GM03348 (cell line): Measurements from ENCODE around the gene ANAPC1.
"Not testable (repeated sequence)": the region's sequence is repeated elsewhere in the genome, so short reads cannot be mapped to it uniquely, and the experiment has no call there.

ENCODE experiments used
- DNase-seq: peaks from one replicate; pipeline ENCODE4 v3.0.0; 2012; ENCODE audit warnings: low spot score

The ANAPC1 gene

DNA sequence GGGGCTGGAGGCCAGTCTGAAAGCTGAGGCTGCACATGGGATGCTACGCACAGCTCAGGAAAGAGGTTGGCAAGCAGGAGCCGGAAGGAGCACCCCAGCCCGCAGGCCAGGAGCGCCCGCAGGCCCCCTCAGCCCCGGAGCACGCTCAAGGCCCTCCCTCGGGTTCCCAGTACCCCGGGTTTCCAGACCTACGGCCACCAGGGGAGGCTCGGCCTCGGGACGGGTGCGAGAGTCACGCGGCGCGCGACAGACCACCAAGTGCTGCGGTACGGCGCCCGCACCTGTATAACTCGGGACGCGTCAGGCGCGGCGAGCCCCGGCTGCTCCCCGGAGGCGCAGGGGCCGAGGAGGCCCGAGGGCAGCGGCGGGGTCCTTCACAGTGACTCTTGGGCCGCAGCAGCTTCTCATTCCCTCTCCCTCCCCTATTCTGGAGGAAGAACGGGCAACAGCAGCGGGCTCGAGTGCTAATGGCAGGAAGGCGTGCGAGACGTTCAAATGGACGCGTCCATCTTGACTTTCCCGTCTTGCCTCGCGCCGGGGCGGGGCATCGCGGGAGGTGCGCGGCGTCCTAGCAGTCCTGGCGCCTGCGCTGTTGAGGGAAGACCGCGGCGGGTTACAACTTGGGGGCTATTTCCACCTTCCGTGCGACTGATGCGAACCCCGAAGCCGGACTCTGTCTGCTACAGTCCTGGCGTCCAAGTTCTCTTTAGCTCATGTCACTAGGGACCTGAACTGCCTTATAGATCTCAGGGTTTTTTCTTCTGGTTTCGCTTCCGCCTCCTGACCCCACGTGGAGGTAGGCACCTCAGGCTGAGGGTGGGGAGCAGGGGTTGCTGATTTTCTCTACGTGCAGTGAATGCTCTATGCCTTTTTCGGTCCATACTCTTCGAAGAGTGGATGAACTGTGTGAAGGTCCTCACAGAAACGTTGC, at the start of gene ANAPC1:
ANAPC1 (minus strand) TSS at position 533 of the 931 bp plus-strand sequence. CDS start 3,368 bp downstream, outside the sequence.
- DNase-seq = peak; percentile 95

- no peak for DNase-seq
These were observed 48.9 kb upstream of the ANAPC1 start for GRCh38 chr2:111932841-111933291.

DNA sequence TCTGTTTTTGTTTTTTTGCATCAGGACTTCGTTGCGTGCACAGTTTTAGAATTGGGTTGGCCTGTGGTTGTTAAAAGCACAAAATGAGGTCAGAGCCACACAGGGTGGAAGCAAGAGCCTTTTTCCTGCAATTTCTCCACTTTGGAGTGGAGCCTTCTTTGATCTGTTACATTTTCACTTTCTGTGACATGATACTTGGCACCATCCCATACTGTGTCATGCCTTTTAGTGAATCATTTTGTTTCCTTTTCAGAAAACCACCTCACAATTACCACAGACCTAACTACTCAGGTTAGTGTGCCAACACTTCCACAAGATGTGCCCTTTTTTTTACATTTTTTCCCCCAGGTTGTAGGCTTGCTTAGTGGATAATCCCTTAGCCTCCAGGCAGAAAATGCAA, 46.9 kb upstream of the ANAPC1 start:
- peak; percentile 23 for DNase-seq

DNA sequence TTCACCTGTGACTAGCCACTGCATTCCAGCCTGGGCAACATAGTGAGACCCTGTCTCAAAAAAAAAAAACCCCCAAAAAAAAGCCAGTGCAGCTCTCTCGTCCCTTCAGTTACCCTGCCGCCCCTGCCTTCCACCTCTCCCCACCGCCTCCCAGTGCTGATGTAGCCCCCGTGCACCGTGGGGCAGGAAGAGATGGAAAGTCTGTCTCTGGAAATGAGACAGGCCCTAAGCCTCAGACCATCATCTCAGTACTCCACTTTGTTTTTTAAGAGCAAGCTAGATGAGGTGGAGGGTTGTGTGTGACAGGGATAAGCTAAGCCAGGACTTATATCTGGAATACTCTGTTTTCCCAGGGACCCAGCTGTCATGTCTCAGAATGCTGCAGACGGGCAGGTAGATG, 46.4 kb upstream of the ANAPC1 start:
- no peak for DNase-seq

- DNase-seq = no peak
These were observed 43.7 kb upstream of the ANAPC1 start for GRCh38 chr2:111927723-111928122.

- DNase-seq = no peak
These were observed 40.7 kb upstream of the ANAPC1 start for GRCh38 chr2:111924617-111925107.

- peak; percentile 20 for DNase-seq
These were observed 39.3 kb upstream of the ANAPC1 start for GRCh38 chr2:111923276-111923804.

DNA sequence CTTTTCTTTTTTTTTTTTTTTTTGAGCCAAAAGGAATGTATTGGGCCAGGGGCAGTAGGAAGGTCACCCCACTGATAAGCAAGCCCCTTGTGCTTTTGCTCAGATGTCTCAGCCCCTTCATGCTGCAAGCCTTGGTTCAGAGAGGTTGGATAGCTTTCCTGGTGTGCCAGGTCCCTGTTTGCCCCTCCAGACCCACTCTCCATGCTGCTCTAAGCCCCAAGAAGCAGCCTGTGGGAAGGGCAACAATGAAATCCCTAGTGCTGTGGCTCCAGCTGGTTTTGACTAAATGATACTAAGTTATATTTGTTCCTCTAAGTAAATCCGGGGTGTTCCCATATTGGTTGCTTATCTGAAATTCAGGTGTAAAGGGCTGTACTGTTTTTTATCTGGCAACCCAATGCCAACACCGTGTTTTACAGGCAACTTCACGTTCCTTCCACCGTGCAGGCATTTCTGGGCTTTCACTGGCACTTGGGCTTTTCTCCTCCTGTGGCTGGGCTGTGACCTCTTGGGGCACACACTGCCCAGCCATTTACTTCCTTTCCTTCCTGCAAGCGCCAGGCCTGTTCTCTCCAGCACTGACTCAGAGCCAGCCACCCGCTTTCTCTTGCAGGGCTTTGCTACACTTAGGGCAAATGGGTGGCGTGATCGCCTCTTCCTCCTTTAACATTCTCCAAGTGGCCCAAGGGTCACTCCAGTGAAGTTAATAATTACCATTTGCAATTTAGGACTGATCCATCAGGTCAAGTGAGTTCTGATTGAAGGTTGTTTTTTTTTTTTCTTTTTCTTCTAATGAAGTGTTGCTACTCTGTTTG, 36.0 kb upstream of the ANAPC1 start:
- DNase-seq = no peak

DNA sequence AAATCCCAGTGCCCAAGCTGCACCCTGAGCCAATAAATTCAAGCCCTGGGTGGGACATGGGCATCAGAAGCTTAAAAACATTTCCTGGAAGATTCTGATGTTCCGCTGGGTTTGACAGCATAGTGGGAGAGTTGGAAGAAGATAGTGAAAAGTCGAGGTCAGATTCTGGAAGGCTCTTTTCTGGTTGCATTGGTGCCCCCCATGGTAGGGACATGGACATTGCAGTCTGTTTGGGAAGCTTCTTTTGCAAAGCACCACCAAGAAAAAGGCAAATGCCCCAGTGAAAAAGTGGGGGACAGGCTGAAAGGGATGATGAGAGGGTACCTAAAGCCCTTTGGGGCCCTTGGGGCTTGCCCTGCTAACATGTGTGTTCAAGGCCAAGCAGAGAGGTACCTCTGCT, 35.4 kb upstream of the ANAPC1 start:
- DNase-seq = no peak

GRCh38 chr2:111918383-111918806, 34.4 kb upstream of the ANAPC1 start:
- DNase-seq = peak; percentile 62

DNA sequence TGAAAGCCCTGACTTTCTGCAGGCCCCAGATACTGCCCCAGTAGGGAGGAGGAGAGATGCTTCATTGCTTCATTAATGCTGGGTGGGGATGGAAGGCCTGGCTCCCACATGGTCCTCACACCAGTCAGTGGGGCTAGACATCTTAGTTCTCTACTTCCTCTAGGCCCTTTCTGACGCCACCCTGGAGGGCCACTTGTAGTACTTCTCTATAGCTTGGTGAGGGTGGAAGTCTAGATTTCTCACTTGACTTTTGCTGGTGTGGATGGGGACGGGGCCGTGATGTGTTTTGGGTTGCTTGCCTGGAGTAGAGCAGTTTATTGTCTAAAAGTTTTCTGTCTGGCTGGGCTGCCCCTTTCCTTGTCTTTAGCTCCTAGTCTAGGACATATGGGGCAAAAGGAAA, 33.1 kb upstream of the ANAPC1 start:
- DNase-seq = no peak

- no peak for DNase-seq
These were observed 28.6 kb upstream of the ANAPC1 start for GRCh38 chr2:111912547-111912946.

DNA sequence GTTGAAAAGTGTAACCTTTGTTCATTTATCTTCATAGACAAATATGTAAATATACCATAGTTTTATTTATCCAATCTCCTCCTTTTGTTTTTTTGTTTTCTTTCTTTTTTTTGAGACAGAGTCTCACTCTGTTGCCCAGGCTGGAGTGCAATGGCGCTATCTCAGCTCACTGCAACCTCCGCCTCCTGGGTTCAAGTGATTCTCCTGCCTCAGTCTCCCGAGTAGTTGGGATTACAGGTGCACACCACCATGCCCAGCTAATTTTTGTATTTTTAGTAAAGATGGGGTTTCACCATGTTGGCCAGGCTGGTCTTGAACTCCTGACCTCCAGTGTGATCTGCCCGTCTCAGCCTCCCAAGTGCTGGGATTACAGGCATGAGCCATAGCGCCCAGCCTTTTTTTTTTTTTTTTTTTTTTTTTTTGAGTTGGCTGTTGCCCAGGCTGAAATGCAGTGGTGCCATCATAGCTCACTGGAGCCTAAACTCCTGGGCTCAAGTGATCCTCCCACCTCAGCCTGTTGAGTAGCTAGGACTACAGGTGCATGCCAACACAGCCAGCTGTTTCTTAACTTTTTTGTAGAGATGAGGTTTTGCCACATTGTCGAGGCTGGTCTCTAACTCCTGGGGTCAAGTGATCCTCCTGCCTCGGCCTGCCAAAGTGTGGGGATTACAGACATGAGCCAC, 27.4 kb upstream of the ANAPC1 start:
- DNase-seq = not testable (repeated sequence)

- DNase-seq = no peak
These were observed 26.8 kb upstream of the ANAPC1 start for GRCh38 chr2:111910609-111911277.

DNA sequence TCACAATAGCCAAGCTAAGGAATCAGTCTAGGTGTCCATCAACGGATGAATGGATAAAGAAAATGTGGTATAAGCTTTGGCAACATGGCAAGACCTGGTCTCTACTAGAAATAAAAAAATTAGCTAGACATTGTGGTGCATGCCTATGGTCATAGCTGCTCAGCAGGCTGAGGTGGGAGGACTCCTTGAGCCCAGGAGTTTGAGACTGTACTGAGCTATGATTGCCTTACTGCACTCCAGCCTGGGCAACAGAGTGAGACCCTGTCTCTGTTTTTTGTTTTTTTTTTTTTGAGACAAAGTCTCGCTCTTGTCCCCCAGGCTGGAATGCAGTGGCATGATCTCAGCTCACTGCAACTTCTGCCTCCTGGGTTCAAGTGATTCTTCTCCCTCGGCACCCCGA, 26.0 kb upstream of the ANAPC1 start:
- not testable (repeated sequence) for DNase-seq

DNA sequence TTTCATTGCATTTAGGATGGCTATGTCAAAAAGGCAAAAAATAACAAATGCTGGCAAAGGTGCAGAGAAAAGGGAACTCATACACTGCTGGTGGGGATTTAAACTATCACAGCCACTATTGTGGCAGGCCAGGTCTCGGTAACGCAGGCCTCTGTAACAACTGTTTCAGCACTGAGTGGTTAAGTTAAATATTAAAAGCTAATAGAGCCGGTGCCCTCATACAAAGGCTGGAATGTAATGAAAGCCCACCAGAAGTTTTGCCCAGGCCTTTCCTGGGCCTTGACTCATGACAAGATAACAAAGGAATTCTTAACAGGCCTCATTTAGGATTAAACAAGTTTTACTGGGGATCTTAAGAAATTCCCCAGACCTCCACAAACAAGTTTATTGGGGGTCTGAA, 25.1 kb upstream of the ANAPC1 start:
- DNase-seq = no peak

GRCh38 chr2:111908578-111908977, 24.6 kb upstream of the ANAPC1 start:
- no peak for DNase-seq

GRCh38 chr2:111905990-111906735, 22.2 kb upstream of the ANAPC1 start:
- DNase-seq = no peak

DNA sequence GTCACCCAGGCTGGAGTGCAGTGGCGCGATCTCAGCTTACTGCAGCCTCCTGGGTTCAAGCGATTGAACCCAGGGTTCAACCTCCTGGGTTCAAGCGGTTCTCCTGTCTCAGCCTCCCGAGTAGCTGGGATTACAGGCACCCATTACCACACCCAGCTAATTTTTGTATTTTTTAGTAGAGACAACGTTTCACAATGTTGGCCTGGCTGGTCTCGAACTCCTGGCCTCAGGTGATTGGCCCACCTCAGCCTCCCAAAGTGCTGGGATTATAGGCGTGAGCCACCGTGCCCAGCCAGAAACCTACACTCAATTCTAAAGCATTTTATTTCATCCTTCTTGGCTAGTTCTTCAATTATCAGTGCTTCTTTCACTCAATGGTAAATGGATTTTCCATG, 21.5 kb upstream of the ANAPC1 start:
- not testable (repeated sequence) for DNase-seq

- DNase-seq = no peak
These were observed 20.9 kb upstream of the ANAPC1 start for GRCh38 chr2:111904726-111905474.
